Gastrocnemius medialis (tissue), 4 donors: ENCODE measurements around the gene PRRT1. TPM values are rescaled to one million over a fixed set of nuclear protein-coding genes. Genes with fewer than 3 reads are reported as not detected.

Experiments
- ATAC-seq, 2 donors: fragments of 150-250 bp; one replicate each; pipeline ENCODE4 v1.9.1; 2016
- DNase-seq, 2 donors: peaks; one replicate each; pipeline ENCODE4 v3.0.0-alpha.2; 2019
- H3K27ac ChIP-seq, 4 donors: fragments of 200-600 bp; sonication (generic); 1 replicate in 1 of 4; 2 replicates in 3 of 4; pipeline ENCODE4 v1.5.1; 2016 to 2018; ENCODE audit warnings: mild to moderate bottlenecking in 2 of 4, moderate library complexity in 1 of 4
- H3K27me3 ChIP-seq, 3 donors: fragments of 200-600 bp; sonication (generic) in 2 of 3; 1 replicate in 1 of 3; 2 replicates in 2 of 3; pipeline versions ENCODE4 v1.5.1 to v1.6.0; 2016 to 2019; ENCODE audit warnings: mild to moderate bottlenecking in 1 of 3, moderate library complexity in 1 of 3
- H3K36me3 ChIP-seq, 2 donors: fragments of 200-600 bp; sonication (generic) in 1 of 2; one replicate each; pipeline ENCODE4 v1.5.1; 2017 to 2018
- H3K4me1 ChIP-seq, 2 donors: fragments of 200-600 bp; sonication (generic) in 1 of 2; one replicate each; pipeline ENCODE4 v1.5.1; 2016 to 2017; ENCODE audit warnings: mild to moderate bottlenecking in 2 of 2
- H3K4me3 ChIP-seq, 4 donors: fragments of 200-600 bp; sonication (generic) in 3 of 4; 1 replicate in 1 of 4; 2 replicates in 3 of 4; pipeline ENCODE4 v1.5.1; 2016 to 2019; ENCODE audit warnings: mild to moderate bottlenecking in 2 of 4
- H3K9me3 ChIP-seq, 3 donors: fragments of 200-600 bp; sonication (generic) in 2 of 3; 1 replicate in 1 of 3; 2 replicates in 2 of 3; pipeline ENCODE4 v1.5.1; 2016 to 2019
- CTCF ChIP-seq, 5 experiments: fragments of 450-650 bp in 3 of 5; fragments of 200-600 bp in 2 of 5; sonication (generic) in 2 of 5; IDR thresholded peaks in 4 of 5; conservative IDR thresholded peaks in 1 of 5; 1 replicate in 4 of 5; 2 replicates in 1 of 5; pipeline ENCODE4 v1.5.1; 2016 to 2019; ENCODE audit warnings: antibody characterized with exemption in 5 of 5, mild to moderate bottlenecking in 3 of 5, moderate library complexity in 3 of 5
- POLR2A ChIP-seq, 2 donors: fragments of 450-650 bp; IDR thresholded peaks; one replicate each; pipeline ENCODE4 v1.6.1; 2017; ENCODE audit warnings: antibody characterized with exemption in 2 of 2, mild to moderate bottlenecking in 2 of 2, moderate library complexity in 2 of 2
- in situ Hi-C, 4 donors: fragments of 200-750 bp; cut with MboI; loops; one replicate each; pipeline versions ENCODE4 v1.15.0 to v1.8.0; 2017; ENCODE audit warnings: low sequenced_read_pairs in 4 of 4
- intact Hi-C: fragments of 100-400 bp; cut with DNase I; formaldehyde crosslinking; loops from one replicate; pipeline ENCODE4 v1.15.1; 2023; ENCODE audit warnings: low total_unique reads
- total RNA-seq, 4 donors: library from RNA; depleted of rRNA; stranded (reverse); fragments of >200 nt; gene quantifications; one replicate each; pipeline versions ENCODE4 v1.1.0 to v1.2.3, GENCODE V29; 2016

The PRRT1 gene
- total RNA-seq, 4 donors from 2014 or later = 0.49 TPM; not detected in 3

GRCh38 chr6:32131439-32131948, 20.2 kb downstream of the PRRT1 start:
- intact Hi-C loops = loop anchor here (2.0 kb wide), 1 partner anchor 21 kb away; no protein-coding TSS in a partner anchor

DNA sequence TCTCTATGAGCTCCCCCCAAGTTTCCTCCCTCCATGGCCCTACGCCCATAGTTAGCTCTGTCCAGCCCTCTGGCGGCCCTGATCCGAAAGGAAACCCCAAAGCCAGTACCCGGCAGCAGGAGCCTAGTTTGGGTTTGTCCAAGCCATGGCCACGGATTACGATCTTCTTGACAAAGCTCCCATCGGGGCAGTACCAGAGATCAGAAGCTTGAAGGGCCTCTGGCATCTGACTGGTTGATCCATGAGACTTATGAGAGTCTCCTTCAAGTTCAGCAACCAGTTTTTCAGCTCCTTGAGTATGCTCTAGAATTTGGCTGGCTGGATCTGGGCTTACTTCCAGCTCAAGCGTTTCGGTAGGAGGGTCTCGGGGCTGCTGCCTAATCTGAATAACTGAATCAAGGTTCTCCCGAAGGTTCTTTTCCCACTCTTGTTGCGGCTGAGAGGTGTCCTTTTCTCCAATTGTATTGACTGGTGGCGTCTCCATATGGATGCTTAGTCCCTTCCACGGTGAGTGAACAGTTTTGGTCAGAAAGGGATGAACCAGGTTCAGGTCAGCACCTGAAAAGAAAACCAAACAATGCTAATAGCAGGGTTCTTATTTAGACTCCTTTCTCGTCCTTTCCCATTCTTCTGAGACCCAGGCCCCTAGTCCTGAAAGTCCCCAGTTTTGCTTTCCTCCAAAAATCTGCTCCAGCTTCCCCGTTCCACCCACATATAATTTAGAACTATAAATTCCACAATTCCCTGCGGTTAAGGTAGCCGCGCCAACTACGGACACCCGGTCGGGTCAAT, 22.2 kb downstream of the PRRT1 start:
- DNase-seq (no peak), ATAC-seq (peak; percentile 32 to 43)
- intact Hi-C loops (loop anchor here (1.0 to 5.0 kb wide), 4 partner anchors 23 to 1073 kb away; partner anchors contain the start of genes AGPAT1, HSD17B8, PRRC2A and RXRB), in situ Hi-C loops (loop anchor here in 3 of 4 donors (5.0 to 25.0 kb wide), 3 partner anchors 63 to 167 kb away; partner anchors contain the start of genes GPSM3 (in 2 of the 3), PBX2 (in 2 of the 3), DXO (in 1 of the 3) and NELFE (in 1 of the 3))
- Histone ChIP-seq H3K4me1 (peaks cover 24 to 26% of the 10 kb centered on the region in 2 donors), H3K27me3 (no peaks in the 10 kb centered on the region), H3K36me3 (peaks cover 0 to 24% of the 10 kb centered on the region in 2 donors), H3K27ac (peak overlapping the region; percentile 89 to 93 (median 92)), H3K9me3 (no peaks in the 10 kb centered on the region), H3K4me3 (peak overlapping the region; percentile 75 to 95 (median 88))
- TF ChIP-seq POLR2A (IDR thresholded peaks at IDR 0.05) = no peak
- no peak for TF ChIP-seq CTCF (IDR thresholded peaks at IDR 0.05 in 4 of 5, conservative IDR thresholded peaks at IDR 0.05 in 1 of 5)

More at GRCh38 chr6:32131439-32131948, 20.2 kb downstream of the PRRT1 start:
- H3K4me1 ChIP-seq = peaks cover 23 to 26% of the 10 kb centered on the region in 2 donors
- peaks cover 0 to 4% of the 10 kb centered on the region in 2 donors for H3K36me3 ChIP-seq
- DNase-seq (no peak), ATAC-seq (no peak)
- in situ Hi-C loops = loop anchor here in 1 of 4 donors (25.0 kb wide), 1 partner anchor 169 kb away; the partner anchor contains the start of genes DXO, NELFE and SKIC2
- H3K27me3 ChIP-seq = no peaks in the 10 kb centered on the region
- H3K9me3 ChIP-seq = no peaks in the 10 kb centered on the region
- no peak overlapping the region for H3K27ac ChIP-seq
- TF ChIP-seq POLR2A (IDR thresholded peaks at IDR 0.05) (no peak), CTCF (IDR thresholded peaks at IDR 0.05 in 4 of 5, conservative IDR thresholded peaks at IDR 0.05 in 1 of 5) (no peak)
- H3K4me3 ChIP-seq = no peak overlapping the region

DNA sequence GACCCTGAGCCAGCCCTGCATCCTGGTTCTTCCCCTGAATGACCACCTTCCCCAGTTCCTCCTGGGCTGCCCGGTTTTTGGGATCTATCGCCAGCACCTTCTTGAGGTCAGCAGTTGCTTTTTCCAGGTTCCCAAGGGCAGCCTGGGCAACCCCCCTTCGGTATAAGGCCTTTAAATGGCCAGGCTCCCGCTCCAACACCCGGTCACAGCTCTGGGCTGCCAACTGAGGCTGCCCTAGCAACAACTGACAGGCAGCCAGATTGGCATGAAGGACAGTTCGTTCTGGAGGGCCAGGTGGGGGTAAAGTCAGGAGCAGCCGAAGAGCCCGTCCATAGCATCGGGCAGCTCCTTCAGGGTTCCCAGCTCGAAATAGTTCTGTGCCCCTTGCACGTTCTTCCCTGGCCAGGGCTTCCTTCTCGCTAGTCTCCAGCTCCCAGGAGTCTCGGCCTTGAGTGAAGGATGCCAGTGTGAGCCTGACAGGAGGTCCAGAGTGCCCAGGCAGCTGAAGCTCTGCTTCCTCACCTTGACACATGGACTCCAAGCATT, 22.9 kb downstream of the PRRT1 start:
- H3K27me3 ChIP-seq = no peaks in the 10 kb centered on the region
- H3K9me3 ChIP-seq = no peaks in the 10 kb centered on the region
- H3K36me3 ChIP-seq = peaks cover 0 to 31% of the 10 kb centered on the region in 2 donors
- H3K4me3 ChIP-seq = peak overlapping the region; percentile 75 to 95 (median 88)
- peaks cover 24 to 26% of the 10 kb centered on the region in 2 donors for H3K4me1 ChIP-seq
- in situ Hi-C loops = loop anchor here in 3 of 4 donors (5.0 to 25.0 kb wide), 3 partner anchors 63 to 167 kb away; partner anchors contain the start of genes GPSM3 (in 2 of the 3), PBX2 (in 2 of the 3), DXO (in 1 of the 3) and NELFE (in 1 of the 3)
- TF ChIP-seq POLR2A (IDR thresholded peaks at IDR 0.05) (no peak), CTCF (IDR thresholded peaks at IDR 0.05 in 4 of 5, conservative IDR thresholded peaks at IDR 0.05 in 1 of 5) (no peak)
- ATAC-seq = no peak
- peak overlapping the region; percentile 89 to 93 (median 92) for H3K27ac ChIP-seq
- DNase-seq = no peak
- intact Hi-C loops = loop anchor here (1.0 to 5.0 kb wide), 2 partner anchors 66 to 1073 kb away; partner anchors contain the start of genes HSD17B8, RXRB and SLC39A7
